Measurements from ENCODE around the gene CCDC14.
"Not testable (repeated sequence)": the region's sequence is repeated elsewhere in the genome, so short reads cannot be mapped to it uniquely, and the experiment has no call there.

- TF ChIP-seq CTCF, EP300, POLR2A (IDR thresholded peaks at IDR 0.05): not testable (repeated sequence)
These were observed 70.9 kb downstream of the CCDC14 start for GRCh38 chr3:123890162-123890561.
